ENCODE measurements around the gene SCNN1A.

SCNN1A gene

DNA sequence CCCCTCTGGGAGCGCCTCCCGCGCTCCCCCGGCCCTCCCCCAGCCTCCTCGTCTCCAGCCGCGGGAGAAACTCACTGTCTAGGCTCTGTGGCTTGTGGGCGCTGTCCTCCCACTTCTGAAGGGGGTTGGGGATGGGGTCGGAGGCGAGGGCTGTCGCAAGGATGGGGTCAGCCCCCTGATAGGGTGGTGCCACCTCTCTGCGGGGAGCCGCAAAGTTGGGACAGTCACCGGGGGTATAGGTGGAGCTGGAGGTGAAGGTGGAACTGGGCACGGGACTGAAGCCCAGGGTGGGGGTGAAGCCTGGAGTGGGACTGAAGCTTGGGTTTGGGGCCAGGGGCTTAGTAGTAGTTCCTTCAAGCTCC lies 45.7 kb downstream of the SCNN1A start:
- H3K27me3 ChIP-seq (ENCODE audit: control insufficient read depth, insufficient read depth, low read length), result no peaks in the 10 kb centered on the region
- no peaks in the 10 kb centered on the region for H3K36me3 ChIP-seq (ENCODE audit: control insufficient read depth, insufficient read depth, low read length)
- peaks cover 36% of the 10 kb centered on the region for H3K79me2 ChIP-seq
- H3K4me1 ChIP-seq, result peaks cover 10% of the 10 kb centered on the region
- TF ChIP-seq, protein P1, sequence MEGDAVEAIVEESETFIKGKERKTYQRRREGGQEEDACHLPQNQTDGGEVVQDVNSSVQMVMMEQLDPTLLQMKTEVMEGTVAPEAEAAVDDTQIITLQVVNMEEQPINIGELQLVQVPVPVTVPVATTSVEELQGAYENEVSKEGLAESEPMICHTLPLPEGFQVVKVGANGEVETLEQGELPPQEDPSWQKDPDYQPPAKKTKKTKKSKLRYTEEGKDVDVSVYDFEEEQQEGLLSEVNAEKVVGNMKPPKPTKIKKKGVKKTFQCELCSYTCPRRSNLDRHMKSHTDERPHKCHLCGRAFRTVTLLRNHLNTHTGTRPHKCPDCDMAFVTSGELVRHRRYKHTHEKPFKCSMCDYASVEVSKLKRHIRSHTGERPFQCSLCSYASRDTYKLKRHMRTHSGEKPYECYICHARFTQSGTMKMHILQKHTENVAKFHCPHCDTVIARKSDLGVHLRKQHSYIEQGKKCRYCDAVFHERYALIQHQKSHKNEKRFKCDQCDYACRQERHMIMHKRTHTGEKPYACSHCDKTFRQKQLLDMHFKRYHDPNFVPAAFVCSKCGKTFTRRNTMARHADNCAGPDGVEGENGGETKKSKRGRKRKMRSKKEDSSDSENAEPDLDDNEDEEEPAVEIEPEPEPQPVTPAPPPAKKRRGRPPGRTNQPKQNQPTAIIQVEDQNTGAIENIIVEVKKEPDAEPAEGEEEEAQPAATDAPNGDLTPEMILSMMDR (IDR thresholded peaks at IDR 0.05), result no peak
- H3K27ac ChIP-seq, result no peak overlapping the region
- H3K9me3 ChIP-seq (ENCODE audit: control insufficient read depth, low read length), result no peaks in the 10 kb centered on the region
- no peak overlapping the region for H2AFZ ChIP-seq
- H3K4me2 ChIP-seq (ENCODE audit: low read length), result no peak overlapping the region
- no peak overlapping the region for H3K4me3 ChIP-seq (ENCODE audit: low read depth, low read length)
- no peak overlapping the region for H3K9ac ChIP-seq

DNA sequence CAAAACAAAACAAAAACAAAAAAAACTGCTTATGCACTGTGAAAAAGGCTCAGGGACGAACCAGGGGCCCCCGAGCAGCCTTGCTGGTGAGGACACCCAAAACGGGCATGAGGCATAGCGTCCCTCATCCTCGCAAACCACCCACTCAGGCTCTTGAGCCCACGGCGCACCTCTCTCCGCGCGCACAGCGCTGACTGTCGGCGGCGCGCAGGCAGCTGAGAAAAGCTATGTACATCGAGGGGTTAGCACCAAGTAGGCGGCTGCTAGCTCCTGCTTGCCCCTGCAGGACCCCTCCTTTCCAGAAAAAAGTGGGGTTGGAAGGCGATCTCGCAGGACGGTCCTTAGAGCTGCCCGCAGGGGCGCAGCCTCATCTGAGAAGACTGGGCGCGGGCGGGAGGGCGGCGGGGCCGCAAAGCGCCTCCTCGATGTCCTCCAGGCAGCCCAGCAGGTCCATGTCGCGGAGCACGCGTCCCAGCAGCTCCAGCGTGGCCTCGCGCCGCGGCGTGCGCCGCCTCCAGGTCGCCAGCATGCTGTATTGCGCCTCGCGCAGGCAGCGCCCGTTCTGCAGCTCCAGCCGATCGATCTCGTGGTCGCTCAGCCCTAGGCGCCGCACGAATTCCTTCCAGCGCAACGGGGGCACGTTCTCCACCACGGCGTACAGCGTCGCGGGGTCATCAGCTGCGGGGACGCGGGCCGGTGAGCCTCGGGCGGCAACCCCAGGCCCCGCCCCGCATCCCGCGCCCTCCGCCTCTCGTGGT lies 46.2 kb downstream of the SCNN1A start:
- no peak overlapping the region for H3K27ac ChIP-seq
- H3K36me3 ChIP-seq (ENCODE audit: control insufficient read depth, insufficient read depth, low read length), result no peaks in the 10 kb centered on the region
- H2AFZ ChIP-seq, result no peak overlapping the region
- H3K4me2 ChIP-seq (ENCODE audit: low read length), result no peak overlapping the region
- H3K9ac ChIP-seq, result no peak overlapping the region
- no peak overlapping the region for H3K4me3 ChIP-seq (ENCODE audit: low read depth, low read length)
- TF ChIP-seq, protein P1 (IDR thresholded peaks at IDR 0.05), result no peak
- H3K27me3 ChIP-seq (ENCODE audit: control insufficient read depth, insufficient read depth, low read length), result no peaks in the 10 kb centered on the region
- H3K4me1 ChIP-seq, result peaks cover 8% of the 10 kb centered on the region
- H3K9me3 ChIP-seq (ENCODE audit: control insufficient read depth, low read length), result no peaks in the 10 kb centered on the region
- H3K79me2 ChIP-seq, result peaks cover 32% of the 10 kb centered on the region

DNA sequence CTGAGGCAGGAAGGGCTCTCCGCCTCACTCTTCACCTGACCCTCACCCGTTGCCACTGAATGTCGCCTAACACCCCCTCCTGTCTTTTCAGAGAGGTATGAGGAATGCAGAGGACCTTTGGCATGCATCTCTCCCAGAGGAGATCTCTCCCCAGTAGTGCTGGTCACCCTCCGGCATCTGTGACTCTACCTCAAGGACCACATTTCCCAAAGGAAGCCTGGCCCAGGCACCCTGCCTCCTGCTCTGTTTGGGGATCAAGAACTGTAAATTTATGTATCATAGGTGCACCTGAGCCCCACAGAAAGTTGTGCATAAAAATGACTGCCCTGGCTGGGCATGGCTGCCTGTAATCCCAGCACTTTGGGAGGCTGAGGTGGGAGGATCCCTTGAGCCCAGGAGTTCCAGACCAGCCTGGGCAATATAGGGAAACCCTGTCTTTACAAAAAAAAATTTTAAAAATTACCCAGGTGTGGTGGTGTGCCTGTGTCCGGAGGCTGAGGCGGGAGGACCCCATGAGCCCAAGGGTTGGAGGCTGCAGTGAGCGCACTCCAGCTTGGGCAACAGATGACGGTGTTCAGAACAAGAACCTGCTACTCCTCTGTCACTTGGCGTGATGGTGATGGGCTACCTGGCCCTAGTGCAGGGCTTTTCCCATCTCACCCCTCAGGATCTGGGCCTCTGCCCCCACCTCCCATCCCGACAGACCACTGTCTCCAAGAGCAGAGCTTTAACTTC lies 47.2 kb downstream of the SCNN1A start:
- H3K9ac ChIP-seq, result no peak overlapping the region
- no peaks in the 10 kb centered on the region for H3K9me3 ChIP-seq (ENCODE audit: control insufficient read depth, low read length)
- peaks cover 15% of the 10 kb centered on the region for H3K4me1 ChIP-seq
- no peak overlapping the region for H3K4me3 ChIP-seq (ENCODE audit: low read depth, low read length)
- H3K27me3 ChIP-seq (ENCODE audit: control insufficient read depth, insufficient read depth, low read length), result no peaks in the 10 kb centered on the region
- no peak overlapping the region for H3K4me2 ChIP-seq (ENCODE audit: low read length)
- peaks cover 23% of the 10 kb centered on the region for H3K79me2 ChIP-seq
- H3K36me3 ChIP-seq (ENCODE audit: control insufficient read depth, insufficient read depth, low read length), result no peaks in the 10 kb centered on the region
- TF ChIP-seq, protein P1 (IDR thresholded peaks at IDR 0.05), result no peak
- no peak overlapping the region for H3K27ac ChIP-seq
- no peak overlapping the region for H2AFZ ChIP-seq

DNA sequence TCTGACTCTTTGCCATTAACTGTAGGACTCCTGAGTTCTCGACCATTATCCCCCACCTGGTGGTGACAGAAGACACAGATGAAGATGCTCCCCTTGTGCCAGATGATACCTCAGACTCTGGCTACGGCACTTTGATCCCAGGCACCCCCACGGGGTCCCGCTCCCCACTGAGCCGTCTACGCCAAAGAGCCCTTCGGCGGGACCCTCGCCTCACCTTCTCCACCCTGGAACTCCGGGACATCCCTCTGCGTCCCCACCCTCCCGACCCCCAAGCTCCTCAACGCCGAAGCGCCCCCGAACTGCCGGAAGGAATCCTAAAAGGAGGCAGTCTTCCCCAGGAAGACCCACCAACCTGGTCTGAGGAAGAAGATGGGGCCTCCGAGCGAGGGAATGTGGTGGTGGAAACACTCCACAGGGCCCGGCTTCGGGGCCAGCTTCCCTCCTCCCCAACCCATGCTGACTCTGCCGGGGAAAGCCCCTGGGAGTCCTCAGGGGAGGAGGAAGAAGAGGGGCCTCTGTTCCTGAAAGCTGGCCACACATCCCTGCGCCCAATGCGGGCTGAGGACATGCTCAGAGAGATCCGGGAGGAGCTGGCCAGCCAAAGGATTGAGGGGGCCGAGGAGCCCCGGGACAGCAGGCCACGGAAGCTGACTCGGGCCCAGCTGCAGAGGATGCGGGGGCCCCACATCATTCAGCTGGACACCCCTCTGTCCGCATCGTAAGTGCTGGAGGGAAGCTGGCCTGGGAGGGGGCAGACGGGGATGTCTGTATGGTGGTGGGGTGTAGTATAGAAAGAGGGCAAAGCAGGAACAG lies 47.9 kb downstream of the SCNN1A start:
- Histone ChIP-seq H3K9ac (no peak overlapping the region), H3K4me3 (ENCODE audit: low read depth, low read length) (no peak overlapping the region), H3K4me2 (ENCODE audit: low read length) (no peak overlapping the region), H3K36me3 (ENCODE audit: control insufficient read depth, insufficient read depth, low read length) (no peaks in the 10 kb centered on the region), H3K27me3 (ENCODE audit: control insufficient read depth, insufficient read depth, low read length) (no peaks in the 10 kb centered on the region), H3K9me3 (ENCODE audit: control insufficient read depth, low read length) (no peaks in the 10 kb centered on the region), H3K27ac (no peak overlapping the region), H3K79me2 (peaks cover 15% of the 10 kb centered on the region), H3K4me1 (peaks cover 23% of the 10 kb centered on the region), H2AFZ (no peak overlapping the region)
- TF ChIP-seq, protein P1 (IDR thresholded peaks at IDR 0.05), result no peak

Data from parathyroid adenoma (tissue), 2 donors.